ENCODE results near the gene ANLN.

DNA sequence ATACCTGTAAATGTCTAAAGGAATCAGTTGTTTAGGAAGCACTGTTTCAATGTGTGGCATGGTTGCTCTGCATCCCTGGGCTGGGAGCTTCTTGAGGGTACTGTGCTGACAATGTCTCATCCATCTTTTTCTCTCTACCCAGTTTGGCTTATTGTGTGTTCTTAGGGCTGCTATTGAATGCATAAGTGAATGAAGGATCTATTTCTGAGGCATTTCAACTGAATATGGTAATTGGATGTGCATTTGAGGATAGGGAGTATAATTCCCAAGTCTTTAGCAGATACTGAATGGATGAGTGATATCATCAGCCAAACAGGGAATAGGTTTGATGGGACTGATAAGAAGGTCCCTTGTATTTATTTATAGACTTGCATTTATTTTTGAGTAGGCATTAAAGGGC is 64.1 kb downstream of the ANLN start:
- no peak for TF ChIP-seq POLR2A (IDR thresholded peaks at IDR 0.05; ENCODE audit: low read depth, low read length)
- TF ChIP-seq POLR2AphosphoS5 (IDR thresholded peaks at IDR 0.05; ENCODE audit: low read depth, low read length): no peak
